ENCODE data around the gene GPR107.

The GPR107 gene

GRCh38 chr9:130058154-130058553 is 4.4 kb downstream of the GPR107 start:
- no peak for DNase-seq

- no peak for DNase-seq
Observed at GRCh38 chr9:130058887-130059286, 5.2 kb downstream of the GPR107 start.

GRCh38 chr9:130060296-130060695 is 6.6 kb downstream of the GPR107 start:
- no peak for DNase-seq

GRCh38 chr9:130062750-130063149 is 9.0 kb downstream of the GPR107 start:
- DNase-seq, result no peak

- DNase-seq, result no peak
Observed at GRCh38 chr9:130064621-130065020, 10.9 kb downstream of the GPR107 start.

GRCh38 chr9:130069048-130069447 is 15.3 kb downstream of the GPR107 start:
- no peak for DNase-seq

- no peak for DNase-seq
Observed at GRCh38 chr9:130072515-130073235, 19.0 kb downstream of the GPR107 start.

GRCh38 chr9:130073373-130073772 is 19.7 kb downstream of the GPR107 start:
- DNase-seq, result no peak

GRCh38 chr9:130078547-130078946 is 24.8 kb downstream of the GPR107 start:
- DNase-seq, result no peak

GRCh38 chr9:130084337-130084736 is 30.6 kb downstream of the GPR107 start:
- no peak for DNase-seq

GRCh38 chr9:130088051-130088450 is 34.3 kb downstream of the GPR107 start:
- no peak for DNase-seq

- DNase-seq, result no peak
Observed at GRCh38 chr9:130089141-130089540, 35.4 kb downstream of the GPR107 start.

- DNase-seq, result no peak
Observed at GRCh38 chr9:130090915-130091314, 37.2 kb downstream of the GPR107 start.

- no peak for DNase-seq
Observed at GRCh38 chr9:130092910-130093309, 39.2 kb downstream of the GPR107 start.

- DNase-seq, result no peak
Observed at GRCh38 chr9:130095872-130096271, 42.2 kb downstream of the GPR107 start.

GRCh38 chr9:130100681-130101080 is 47.0 kb downstream of the GPR107 start:
- no peak for DNase-seq

GRCh38 chr9:130101915-130102314 is 48.2 kb downstream of the GPR107 start:
- DNase-seq, result no peak

GRCh38 chr9:130104491-130105193 is 50.9 kb downstream of the GPR107 start:
- no peak for DNase-seq

GRCh38 chr9:130106860-130107233 is 53.1 kb downstream of the GPR107 start:
- no peak for DNase-seq

- peak; percentile 61 for DNase-seq
Observed at GRCh38 chr9:130107234-130107861, 53.6 kb downstream of the GPR107 start.

GRCh38 chr9:130107955-130108354 is 54.2 kb downstream of the GPR107 start:
- no peak for DNase-seq

GRCh38 chr9:130110166-130110565 is 56.5 kb downstream of the GPR107 start:
- no peak for DNase-seq

- no peak for DNase-seq
Observed at GRCh38 chr9:130110596-130111021, 56.9 kb downstream of the GPR107 start.
